ENCODE measurements around the gene RARG.
"Not testable (repeated sequence)": the region's sequence is repeated elsewhere in the genome, so short reads cannot be mapped to it uniquely, and the experiment has no call there.

DNA sequence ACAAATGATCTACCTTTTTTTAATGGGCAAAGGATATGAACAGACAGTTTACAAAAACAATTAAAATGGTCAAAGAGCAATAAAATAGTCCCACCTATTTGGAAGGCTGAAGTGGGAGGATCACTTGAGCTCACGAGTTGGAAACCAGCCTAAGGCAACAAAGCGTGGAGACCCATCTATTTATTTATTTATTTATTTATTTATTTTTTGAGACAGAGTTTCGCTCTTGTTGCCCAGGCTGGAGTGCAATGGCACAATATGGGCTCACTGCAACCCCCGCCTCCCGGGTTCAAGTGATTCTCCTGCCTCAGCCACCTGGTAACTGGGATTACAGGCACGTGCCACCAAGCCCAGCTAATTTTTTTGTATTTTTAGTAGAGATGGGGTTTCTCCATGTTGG lies 54.6 kb downstream of the RARG start:
- TF ChIP-seq, protein P1, sequence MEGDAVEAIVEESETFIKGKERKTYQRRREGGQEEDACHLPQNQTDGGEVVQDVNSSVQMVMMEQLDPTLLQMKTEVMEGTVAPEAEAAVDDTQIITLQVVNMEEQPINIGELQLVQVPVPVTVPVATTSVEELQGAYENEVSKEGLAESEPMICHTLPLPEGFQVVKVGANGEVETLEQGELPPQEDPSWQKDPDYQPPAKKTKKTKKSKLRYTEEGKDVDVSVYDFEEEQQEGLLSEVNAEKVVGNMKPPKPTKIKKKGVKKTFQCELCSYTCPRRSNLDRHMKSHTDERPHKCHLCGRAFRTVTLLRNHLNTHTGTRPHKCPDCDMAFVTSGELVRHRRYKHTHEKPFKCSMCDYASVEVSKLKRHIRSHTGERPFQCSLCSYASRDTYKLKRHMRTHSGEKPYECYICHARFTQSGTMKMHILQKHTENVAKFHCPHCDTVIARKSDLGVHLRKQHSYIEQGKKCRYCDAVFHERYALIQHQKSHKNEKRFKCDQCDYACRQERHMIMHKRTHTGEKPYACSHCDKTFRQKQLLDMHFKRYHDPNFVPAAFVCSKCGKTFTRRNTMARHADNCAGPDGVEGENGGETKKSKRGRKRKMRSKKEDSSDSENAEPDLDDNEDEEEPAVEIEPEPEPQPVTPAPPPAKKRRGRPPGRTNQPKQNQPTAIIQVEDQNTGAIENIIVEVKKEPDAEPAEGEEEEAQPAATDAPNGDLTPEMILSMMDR (IDR thresholded peaks at IDR 0.05), result not testable (repeated sequence)
- TF ChIP-seq POLR2A (IDR thresholded peaks at IDR 0.05), result not testable (repeated sequence)
